Stimulated activated CD4-positive, alpha-beta T cell treated with anti-CD3 and anti-CD28 coated beads, Interleukin-2, amount 100 ng/mL, for 48 hours (primary cell): ENCODE results near the gene MYOZ2.

Experiments
- DNase-seq, 2 donors: peaks; one replicate each; pipeline ENCODE4 v3.0.0-alpha.2; 2020

The MYOZ2 gene

DNA sequence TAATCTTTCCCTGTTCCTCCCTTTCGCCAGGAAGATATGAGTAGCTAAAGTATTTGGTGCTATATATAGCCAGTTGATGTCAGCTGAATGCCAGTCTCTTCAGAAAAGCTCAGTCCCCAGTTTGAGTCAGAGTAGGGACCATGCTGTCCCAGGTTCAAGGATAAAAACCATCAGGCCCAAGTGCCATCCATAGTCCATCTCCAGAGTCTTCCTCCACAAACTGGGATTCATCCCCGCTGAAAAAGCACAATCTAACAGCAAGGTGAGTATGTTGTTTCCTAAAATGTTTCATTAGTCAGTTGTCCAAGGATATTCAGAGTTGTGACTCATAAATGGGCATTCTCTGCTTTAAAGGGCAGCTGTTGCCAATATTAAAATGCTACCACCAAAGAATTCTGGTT lies at the start of gene MYOZ2:
Gene MYOZ2, plus strand, starts transcription at position 112 of the 401 bp plus-strand sequence. CDS start 694 bp downstream, outside the sequence.
- DNase-seq, result no peak

DNA sequence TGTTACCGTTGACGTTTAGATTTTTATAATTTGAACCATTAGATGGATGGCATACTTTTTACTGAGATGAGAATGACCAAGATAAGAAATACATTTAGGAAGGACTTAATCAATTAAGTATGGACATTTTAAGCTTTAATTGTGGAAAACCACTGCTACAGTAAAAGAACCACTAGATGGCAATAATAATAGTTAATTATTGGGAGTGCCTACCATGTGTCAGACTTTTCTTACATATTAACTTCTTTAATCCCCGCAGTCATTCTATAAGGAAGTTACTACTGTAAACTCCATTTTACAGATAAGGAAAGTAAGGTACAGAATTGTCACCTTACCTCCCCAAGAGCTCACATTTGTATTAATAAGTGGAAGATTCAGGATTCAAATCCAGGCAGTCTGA lies 48.5 kb upstream of the MYOZ2 start:
- DNase-seq, result no peak

DNA sequence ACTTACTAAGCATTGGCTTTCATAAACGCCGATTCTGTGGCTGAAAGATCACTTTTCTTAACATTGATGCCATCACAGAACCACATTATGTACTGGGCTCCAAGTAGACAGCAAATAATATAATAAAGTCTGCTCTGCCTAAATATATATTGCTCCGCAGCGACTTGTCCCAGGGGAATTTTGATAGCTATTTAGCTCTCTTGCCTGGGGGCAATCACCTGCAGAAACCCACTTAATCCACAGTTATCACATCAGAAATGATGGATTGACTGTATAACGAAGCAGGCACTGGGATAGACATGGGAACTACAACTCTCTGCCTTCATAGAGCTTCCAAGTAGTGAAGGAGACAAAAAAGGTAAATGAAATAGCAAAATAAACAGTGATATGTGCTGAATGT lies 48.0 kb upstream of the MYOZ2 start:
- DNase-seq, result no peak

DNA sequence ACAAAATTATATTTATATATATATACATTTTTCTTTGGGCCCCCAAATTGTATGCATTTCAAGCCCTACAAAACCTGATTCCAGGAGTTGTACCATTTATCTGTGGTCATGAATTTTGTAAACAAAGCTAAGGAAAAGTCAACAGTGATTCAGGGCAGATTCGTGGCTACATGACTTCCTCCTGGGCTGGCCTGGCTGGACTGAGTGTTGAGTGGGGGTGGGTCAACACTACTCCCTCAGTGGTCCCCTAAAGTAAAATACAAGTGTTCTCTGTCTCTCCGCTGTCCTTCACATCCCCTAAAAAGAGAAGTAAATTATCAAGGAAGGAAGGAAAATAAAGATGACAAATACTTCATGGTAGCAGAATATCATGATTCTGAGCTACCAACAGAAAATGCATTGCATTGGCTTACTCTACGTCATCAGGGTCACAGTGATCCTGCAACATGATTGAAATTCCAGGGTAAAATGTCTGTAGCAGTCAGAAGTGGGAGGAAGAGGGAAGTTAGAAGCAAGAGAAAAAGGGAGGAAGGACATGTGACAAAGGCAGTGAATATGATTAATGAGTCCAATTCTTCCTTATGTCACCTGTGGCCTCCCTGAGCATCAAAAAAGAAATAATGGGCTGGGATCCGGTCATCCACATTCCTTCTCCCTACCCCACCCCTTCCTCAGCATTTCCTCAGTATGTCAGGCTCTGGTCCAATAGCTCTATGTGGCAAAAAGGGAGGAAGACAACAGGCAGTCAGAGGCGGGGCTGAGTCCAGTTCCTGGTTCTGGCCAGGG lies 42.4 kb upstream of the MYOZ2 start:
- no peak for DNase-seq

DNA sequence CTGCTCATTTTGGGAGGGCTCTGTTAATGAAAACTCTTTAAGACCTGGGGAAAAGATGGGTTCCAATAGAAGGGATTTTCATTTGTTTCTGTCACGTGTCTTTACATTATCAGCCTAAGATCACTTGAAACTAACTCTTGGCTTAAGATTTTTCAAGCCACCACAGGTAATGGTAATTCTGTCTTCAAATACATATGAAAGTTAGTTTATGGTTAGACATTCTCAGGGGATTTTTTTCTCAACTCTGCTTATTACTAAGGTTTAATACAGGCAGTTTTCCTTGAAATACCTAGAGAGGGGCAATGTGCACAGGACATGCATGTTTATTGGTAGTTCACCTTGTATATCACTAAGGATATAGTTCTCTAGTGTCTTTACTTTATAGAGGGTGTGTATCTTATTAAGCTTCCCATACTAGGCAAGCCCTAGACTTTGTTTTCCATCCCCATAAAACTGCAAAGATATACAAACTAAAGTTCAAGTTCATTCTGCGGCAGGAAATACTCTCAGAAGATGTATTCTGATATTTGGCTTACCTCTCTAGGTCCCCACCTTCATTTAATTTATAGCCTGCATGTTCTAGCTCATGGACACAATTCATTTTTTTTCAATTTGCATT lies 38.2 kb upstream of the MYOZ2 start:
- no peak for DNase-seq

GRCh38 chr4:119098306-119098705 lies 37.3 kb upstream of the MYOZ2 start:
- no peak for DNase-seq

DNA sequence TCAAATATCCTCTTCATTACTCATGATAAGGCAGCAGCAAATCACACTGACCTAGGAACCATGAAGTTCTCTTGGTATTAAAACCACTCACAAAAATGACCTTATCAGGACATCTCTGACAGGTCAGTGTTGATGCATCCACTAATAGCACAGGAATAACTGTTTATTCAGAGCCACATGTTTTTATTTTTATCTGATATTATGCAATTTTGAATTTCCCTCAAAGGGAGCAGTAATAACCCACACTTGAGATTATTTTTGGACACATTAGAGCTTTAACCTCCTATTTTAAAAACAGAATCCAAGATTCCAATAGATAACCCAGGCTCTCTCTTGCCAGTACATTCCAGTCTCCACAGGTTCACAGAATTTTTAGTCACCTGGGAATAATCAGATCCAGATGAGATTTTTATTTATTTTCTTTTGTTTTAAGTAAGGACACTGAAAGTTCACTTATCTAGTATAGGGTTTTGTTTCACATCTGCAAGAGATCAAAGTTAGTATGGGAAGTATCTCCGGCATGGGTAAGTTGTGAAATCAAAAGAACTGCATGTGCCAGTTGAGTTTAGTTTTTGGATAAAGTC lies 36.3 kb upstream of the MYOZ2 start:
- DNase-seq, result no peak

GRCh38 chr4:119100655-119101054 lies 35.0 kb upstream of the MYOZ2 start:
- DNase-seq, result no peak

GRCh38 chr4:119103263-119103662 lies 32.4 kb upstream of the MYOZ2 start:
- no peak for DNase-seq

DNA sequence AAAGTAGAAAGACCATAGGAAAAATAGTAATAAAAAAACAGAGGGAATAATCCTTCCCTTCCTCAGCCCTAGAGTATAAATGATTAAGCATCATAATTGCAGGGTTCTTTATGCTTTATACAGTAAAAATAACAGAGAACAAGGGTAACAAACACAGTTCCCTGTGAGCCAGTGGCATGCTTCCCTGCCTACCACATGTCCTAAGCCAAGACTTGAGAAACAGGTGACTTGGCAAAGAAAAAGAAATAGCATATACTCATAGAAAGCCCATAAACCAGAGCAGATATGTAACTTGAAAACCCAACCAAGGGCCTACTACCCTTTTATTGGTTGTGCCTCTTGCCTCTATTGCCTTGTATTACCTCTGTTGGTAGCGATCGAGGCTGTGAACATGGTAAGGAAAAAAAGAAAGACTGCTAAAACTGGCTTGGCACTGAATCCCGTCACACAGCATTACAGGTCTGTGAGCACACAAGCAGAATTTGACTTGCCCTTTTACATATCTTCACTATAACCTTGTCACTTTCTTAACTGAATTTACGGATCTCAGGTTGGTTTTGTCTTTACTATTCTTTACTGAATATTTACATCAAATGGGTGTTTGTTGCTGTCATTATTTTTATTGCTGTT lies 30.9 kb upstream of the MYOZ2 start:
- no peak for DNase-seq

- DNase-seq, result no peak
Measured at GRCh38 chr4:119105605-119106004, 30.0 kb upstream of the MYOZ2 start.

GRCh38 chr4:119106036-119107000 lies 29.3 kb upstream of the MYOZ2 start:
- no peak for DNase-seq

- no peak for DNase-seq
Measured at GRCh38 chr4:119110121-119110520, 25.5 kb upstream of the MYOZ2 start.

DNA sequence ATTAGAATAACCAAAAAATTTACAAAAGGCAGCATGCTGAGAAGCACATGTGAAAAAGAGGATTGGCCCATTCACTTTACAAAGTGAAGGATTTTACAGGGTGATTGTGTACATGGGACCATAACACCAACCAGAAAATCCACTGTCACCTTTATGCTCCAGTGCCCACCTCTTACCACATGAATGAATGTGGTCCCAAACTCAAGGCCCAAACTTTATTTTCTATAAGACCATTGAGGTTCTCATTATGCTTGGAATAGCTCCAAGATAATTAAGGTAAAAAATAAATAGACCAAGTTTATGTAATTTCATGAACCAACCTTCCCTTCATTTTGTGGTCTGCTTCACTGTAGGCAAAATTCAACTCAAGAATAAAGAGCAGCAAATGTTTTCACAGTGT lies 24.3 kb upstream of the MYOZ2 start:
- DNase-seq, result no peak

- no peak for DNase-seq
Measured at GRCh38 chr4:119113033-119113655, 22.5 kb upstream of the MYOZ2 start.

DNA sequence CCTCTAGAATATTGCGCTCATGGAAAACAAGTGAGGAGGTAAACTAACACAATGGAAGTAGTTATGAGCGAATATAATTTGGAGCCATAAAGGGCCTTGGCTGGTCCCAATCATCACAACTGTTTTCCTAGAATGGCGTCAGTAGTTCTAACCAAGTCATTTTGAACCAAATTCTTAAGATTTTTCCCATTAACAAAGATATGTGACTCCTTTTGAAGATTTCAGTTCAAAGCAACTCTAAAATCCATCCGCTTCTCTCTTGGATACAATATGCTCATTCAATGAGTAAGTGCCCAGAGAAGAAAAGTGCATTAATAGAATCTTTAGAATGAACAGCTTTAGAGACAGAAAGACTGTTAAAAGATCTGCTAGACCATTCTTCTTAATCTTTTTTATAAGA lies 19.6 kb upstream of the MYOZ2 start:
- DNase-seq, result no peak

DNA sequence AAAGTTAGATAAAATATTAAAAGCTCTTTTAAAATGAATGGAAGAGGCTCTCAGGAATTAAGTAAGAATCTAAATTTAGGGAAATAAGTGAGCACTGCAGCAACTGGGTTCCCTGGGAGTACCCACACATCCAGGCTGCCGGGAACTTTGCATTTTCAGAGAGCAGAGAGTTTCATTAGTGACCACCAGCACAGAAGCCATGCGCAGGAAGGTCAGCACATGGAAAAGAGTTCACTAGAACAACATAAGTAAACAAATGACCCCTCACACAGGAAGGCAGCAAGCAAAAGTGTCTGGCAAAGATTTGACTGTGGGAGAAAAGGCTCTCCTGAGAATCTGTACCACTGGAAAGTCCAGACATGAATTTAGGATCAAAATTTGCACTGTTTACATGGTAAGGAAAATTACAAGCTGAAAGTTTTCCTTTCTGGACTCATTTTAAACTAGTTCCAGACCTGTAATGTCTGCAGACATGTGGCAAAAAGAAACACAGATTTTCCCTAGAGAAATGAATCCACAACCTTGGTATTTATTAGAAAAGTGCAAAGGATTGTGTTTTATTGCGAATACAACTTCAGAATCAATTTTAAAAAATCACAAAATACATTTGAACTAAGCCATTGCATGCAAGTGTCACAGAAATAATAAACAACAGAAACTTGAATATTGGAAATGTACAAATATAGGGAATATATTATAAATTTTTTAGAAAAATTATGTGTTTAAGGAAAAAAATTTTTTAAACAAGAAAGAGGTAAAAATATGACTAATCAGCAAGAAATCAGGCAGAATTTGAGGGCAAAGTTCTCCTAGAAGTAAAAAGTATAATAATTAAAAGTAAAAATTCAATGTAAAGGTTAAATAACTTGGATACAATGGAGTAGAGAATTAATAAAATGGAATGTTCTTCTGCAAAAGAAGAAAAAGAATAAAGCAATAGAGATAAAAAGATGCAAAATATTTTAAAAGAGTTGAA lies 18.4 kb upstream of the MYOZ2 start:
- no peak for DNase-seq

GRCh38 chr4:119118397-119118796 lies 17.2 kb upstream of the MYOZ2 start:
- DNase-seq, result no peak

DNA sequence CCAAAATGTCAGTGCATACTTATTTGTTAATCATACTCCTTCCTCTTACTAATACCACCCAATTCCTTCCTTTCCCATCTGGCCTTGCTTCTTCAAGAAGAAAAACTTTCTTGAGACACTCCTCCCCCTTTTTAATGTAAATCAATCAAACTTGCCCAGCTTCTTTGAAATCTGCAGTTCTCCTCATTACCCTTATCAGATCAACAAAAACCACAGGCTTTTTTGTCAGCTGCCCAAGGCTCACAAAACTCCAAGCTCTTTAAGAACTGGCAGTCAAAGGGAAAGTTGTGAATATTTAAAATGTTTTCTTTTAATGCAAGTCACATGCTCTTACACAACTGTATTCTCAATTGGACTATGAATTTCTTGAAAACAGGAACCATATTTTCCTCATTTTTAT lies 11.3 kb upstream of the MYOZ2 start:
- DNase-seq, result no peak

DNA sequence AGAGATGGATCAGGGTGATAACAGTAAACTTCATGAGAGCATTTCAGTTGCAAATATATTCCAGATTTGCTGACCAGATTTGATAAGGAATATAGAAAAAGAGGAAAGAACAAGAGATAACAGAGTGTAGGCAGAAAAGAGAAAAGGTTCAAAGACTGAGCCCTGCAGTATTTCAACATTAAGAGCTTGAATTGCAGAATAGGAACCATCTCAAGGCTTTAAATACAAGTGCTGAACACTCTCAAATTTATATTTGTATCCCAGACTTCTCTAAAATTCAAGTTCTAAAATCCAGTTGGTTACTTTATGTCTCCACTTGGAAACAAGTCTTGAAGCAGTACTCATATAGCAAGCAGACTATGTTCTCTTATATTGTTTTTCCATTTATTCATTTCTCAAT lies 9.7 kb upstream of the MYOZ2 start:
- no peak for DNase-seq

DNA sequence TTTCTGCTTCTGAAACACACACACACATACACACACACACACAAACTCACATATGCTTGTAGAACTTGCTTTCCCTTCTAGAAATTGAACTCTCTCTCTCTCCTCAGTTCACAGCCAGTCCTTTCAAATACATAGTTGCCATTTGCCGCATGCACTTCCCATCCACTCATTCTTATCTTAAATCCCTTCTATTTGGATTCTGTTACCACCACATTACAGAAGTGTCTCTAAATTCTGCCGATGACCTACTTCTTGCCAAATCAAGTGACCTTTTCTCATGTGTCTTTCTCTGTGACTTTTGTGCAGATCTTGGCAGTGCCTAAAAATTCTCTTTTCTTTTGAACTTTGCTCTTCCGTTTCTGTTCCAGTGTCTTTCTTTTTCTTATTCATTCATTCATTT lies 7.5 kb upstream of the MYOZ2 start:
- no peak for DNase-seq
